Measurements from ENCODE around the gene TIMP1.
"Not testable (repeated sequence)": the region's sequence is repeated elsewhere in the genome, so short reads cannot be mapped to it uniquely, and the experiment has no call there.

TIMP1 gene

DNA sequence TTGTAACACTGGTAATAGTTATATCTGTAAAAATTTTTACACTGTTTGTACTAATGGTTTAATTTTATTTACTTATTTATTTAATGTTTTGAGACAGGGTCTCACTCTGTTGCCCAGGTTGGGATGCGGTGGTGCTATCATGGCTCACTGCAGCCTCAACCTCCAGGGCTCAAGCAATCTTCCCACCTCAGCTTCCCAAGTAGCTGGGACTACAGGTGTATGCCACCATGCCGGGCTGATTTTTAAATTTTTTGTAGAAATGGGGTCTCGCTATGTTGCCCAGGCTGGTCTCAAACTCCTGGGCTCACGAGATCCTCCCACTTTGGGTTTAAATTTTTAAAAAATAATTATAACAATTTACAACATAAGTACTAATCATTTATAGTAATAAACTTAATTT lies 20.9 kb downstream of the TIMP1 start:
- DNase-seq (ENCODE audit: low read depth in 3 of 3) = not testable (repeated sequence)

DNA sequence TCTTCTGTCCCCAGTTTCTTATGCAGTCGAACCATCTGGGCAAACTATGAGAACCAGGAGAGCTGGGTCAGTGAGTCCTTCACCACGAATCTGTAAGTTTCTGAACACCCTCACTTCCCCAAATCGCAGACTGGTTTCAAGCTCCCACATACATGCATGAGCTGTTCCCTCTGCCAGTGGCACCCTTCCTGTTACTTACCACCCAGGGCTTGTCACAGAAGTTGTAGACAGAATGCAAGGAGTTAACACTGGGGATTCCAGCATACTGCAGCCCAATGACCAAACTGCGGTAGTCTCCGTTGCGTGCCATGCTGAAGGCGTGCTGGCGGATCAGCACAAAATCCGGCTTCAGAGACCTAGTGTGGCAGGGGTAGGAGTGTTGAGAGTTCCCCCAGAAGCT lies 22.8 kb downstream of the TIMP1 start:
- no peak for DNase-seq (ENCODE audit: low read depth in 3 of 3)

DNA sequence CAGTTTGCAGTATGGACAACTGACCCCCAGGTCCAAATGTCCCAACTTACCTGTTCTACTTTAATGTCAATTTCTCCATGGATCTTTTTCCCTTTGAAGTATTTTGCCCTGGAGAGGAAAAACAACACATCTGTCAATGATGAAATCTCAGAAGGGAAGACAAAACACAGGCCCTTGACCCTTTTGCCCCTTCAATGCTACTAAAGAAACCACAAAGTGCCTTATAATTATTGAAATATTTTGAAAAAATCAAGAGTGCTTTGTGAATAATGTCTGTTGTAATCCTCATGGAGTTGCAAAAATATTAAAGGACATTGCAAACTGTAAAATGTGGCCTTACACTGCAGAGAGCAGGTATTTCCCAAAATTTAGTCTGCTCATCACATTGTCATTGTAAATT lies 24.9 kb downstream of the TIMP1 start:
- no peak for DNase-seq (ENCODE audit: low read depth in 3 of 3)

DNA sequence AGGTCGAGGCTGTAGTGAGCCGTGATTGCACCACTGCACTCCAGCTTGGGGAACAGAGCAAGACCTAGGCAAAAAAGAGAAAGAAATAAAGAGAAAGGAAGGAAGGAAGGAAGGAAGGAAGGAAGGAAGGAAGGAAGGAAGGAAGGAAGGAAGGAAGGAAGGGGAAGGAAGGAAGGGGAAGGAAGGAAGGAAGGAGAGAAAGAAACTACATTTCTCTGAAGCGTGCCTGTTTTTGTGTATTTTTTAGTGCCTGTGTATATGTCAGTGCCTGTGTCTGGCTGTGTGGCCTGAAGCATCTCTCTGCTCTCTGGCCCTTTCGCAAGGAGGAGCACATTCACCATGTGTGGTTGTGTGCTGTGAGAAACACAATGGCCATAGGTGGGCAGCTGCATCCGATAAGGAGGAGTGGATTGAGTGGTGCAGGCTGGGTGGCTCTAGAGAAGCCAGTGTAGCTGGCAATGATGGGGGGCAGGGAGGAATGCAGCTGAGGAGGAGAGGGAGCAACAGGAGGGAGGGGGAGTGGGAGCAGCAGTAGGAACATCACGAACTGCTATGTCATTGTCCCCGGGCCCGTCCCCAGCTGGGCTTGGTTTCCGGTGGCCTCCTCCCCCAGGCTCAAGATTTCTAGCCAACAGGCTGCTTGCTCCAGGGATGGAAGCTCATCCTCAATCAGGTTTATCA lies 26.0 kb downstream of the TIMP1 start:
- DNase-seq (ENCODE audit: low read depth in 3 of 3) = no peak

DNA sequence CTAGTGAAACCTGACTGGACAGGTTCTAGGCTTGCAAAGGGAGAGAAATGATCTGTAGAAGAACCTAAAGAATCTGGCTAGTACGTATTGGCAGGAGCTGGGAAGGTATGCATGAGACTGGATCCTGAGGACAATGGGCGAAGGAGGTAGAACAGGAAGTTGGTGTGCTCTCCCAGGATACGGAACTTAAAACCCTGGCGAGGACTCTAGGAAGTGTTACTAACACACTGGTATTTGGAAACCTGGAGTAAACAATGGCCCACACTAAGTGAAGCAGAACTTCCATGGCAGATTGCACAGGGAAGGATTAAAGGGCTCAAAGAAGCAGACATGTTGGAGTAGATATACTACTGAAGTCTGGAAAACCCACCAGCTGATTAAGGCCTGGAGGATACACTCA lies 28.3 kb downstream of the TIMP1 start:
- no peak for DNase-seq (ENCODE audit: low read depth in 3 of 3)

DNA sequence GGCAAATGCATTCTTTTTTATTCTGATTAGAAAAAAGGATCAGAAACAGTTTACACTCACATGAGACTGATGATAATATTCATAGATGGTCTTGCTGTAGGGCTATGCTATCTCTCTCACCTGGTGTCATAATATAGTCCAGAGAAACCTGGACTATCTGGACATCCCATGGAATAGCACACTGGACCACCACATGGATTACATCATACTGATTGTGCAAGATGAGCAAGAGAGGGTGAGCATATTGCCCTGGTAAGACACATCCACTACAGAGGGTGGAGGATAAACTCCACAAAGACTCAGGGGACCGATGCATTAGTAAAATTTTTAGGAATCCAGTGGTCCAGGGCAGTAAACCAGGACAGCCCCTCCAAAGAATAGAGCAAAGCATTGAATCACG lies 29.3 kb downstream of the TIMP1 start:
- DNase-seq (ENCODE audit: low read depth in 3 of 3) = no peak

DNA sequence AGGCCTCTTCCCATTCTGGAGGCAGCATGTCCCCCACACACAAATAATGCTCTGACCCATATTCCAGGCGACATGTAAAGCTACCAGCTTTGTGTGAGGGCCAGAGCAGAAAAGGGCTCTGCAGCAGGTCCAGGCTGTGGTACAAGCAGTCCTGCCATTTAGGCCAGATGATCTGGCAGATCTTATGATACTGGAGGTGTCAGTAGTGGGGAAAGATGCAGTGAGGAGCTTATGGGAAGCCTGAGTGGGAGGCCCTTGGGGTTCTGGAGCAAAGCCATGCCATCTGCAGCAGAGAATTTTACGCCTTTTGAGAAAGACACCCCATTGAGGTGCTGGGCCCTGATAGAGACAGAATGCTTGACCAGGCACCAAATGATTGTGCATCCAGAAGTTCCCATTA lies 29.7 kb downstream of the TIMP1 start:
- DNase-seq (ENCODE audit: low read depth in 3 of 3) = no peak

DNA sequence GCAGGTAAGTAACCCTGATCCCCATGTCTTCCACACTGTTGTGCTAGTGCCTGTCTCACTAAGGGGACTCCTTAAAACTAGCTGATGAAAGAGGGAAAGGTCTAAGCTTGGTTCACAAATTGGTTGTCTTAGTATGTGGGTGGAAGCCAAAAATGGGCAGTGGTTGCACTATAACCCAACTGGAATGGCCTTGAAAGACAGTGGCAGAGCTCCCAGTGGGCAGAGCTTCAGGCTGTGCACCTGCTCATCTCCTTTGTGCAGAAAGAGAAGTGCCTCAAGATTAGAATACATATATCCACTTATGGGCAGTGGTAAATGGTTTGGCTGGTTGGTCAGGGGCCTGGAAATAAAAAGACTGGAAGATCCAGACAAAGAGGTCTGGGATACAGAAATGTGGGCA lies 30.2 kb downstream of the TIMP1 start:
- DNase-seq (ENCODE audit: low read depth in 3 of 3) = no peak

DNA sequence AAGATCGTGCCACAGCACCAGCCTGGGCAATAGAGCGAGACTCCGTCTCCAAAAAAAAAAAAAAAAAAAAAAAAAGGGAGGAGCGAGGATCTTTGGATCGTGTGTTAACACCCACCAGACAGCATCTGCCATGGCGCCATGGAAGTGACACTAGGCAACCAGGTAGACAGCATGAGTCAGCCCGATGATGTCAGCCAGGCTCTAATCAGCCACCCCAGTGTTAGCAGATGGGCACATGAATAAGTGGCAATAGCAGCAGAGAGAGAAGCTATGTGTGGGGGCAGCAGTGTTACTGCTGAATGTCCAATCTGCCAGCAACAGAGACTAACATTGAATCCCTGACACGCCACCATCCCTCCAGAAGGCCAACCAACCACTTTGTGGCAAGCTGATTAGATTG lies 30.8 kb downstream of the TIMP1 start:
- no peak for DNase-seq (ENCODE audit: low read depth in 3 of 3)

DNA sequence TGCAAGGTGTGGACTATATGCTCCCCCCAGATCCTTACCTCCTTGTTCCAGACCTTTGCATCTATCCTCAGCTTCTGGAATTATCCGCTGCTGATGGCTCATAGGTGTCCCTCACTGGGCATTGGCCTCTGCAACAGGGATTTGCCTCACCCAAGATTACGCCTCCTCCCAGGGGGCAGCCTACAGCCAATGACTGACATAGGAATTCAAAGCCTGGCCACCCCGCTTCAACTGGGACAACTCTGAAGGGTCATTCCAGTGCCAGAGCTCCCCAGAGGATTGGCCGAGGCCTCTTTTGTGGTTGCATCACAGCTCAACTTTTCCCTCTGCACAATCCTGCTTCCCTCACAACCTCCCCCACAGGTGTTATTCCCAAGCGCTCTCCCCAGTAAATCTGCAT lies 32.4 kb downstream of the TIMP1 start:
- DNase-seq (ENCODE audit: low read depth in 3 of 3) = no peak

DNA sequence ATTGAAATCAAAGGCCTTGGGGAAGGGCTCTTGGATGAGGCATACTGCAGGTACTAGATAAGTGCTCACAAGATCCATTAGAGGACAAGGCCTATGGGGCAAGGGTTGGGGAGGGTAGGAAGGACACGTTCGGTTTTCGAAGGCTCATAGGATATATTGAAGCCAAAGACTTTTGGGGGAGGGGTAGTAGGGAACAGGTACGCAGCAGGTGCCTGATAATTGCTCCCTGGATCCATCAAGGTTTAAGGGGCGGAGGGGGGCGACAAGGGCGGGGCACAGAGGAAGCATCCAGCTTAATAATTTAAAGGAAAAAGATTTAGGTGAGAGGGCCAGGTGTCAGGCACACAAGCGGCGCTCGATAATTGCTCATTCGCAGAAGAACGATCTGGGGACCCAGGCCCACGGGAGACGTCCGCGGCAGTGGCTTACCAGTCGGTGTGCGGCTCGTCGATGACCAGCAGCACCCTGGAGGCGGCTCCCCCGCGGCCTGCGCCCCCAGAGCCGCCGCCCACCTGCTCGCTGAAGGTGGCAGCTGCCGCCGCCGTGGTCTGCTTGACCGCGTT lies 36.8 kb downstream of the TIMP1 start:
- no peak for DNase-seq (ENCODE audit: low read depth in 3 of 3)

DNA sequence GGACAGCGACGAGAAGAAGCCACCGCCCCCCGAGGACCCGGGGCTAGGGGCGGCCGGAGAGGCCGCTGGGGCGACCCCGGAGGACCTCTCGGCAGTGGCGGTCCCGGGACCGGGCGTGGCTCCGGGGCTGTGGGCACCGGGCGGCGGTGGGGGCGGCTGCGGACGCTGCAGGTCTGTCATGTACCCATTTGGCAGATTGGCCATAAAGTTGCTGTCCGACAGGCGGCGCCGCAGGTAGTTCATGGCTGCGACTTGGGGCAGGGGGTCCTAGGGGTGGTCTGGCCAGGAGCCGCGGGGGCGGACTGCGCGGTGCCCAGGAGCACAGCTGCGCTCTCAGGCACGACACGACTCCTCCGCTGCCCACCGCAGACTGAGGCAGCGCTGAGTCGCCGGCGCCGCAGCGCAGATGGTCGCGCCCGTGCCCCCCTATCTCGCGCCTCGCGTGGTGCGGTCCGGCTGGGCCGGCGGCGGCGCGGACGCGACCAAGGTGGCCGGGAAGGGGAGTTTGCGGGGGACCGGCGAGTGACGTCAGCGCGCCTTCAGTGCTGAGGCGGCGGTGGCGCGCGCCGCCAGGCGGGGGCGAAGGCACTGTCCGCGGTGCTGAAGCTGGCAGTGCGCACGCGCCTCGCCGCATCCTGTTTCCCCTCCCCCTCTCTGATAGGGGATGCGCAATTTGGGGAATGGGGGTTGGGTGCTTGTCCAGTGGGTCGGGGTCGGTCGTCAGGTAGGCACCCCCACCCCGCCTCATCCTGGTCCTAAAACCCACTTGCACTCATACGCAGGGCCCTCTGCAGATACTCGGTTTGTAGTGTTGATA lies 37.5 kb downstream of the TIMP1 start, which contains the start of gene SYN1:
Gene SYN1, minus strand, starts transcription at position 372 of the 817 bp plus-strand sequence. Its CDS starts 129 bp downstream, at position 243.
- DNase-seq (ENCODE audit: low read depth in 3 of 3) = peak; percentile 55 to 69 (median 56)

DNA sequence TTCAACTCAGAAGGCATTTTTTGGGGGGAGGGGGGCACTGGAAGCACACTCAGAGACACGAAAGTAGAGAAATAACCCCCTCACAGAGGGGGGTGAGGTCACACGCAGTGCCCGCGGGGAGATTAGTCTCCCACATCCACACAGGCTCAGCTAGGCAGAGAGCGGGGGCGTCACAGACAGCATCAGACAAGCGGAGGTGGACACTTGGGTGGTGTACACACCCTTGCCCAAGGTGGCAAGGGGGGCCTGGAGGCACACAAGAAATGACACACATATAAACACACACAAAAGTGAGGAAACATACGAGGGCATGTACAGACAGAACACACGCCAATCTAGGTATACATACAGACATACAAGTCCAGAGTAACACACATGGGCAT lies 38.1 kb downstream of the TIMP1 start:
- DNase-seq (ENCODE audit: low read depth in 3 of 3) = no peak

DNA sequence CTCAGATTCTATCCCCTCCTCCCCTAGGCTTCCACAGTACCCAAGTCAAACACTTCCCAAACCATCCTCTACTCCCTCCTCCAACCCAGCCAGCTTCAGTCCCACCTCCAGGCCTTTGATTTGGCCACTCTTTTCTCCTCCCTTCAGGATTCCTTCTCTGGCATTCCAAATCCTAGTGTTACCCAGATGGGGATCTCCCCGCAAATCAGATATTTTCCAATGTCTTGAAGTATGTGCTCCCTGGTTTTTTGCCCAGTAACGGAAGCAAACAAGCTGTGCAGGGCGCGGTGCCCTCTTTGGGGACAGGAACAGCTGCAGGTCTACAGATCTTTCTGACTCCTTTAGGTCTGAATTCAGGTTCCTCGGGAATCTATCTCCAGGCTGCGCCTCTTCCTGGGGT lies 39.6 kb downstream of the TIMP1 start:
- no peak for DNase-seq (ENCODE audit: low read depth in 3 of 3)

DNA sequence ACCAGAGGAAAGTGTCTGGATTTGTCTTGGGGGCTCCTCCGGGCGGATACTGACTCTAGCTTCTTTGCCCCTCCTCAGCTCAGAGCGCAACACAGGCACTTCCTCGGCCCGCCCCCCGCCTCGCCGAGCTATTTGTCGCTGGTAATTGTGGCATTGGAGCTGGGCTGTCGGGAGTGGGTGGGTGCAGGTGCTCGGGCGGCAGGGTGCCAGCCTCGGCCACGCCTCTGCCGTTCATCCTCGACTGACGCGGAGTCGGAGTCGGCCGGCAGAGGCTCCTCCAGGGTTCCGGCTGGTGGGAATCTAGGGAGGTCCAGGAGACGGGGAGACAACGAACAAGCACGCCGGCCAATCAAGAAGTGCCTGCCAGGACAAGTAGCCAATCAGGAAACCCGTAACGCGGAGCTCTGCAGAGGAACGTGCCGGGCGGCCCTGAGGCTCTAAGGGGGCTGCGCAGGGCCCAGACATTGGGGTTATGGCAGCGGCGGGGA lies 41.3 kb downstream of the TIMP1 start:
- peak in 2 of 3 experiments; percentile 7 to 22 for DNase-seq (ENCODE audit: low read depth in 3 of 3)

DNA sequence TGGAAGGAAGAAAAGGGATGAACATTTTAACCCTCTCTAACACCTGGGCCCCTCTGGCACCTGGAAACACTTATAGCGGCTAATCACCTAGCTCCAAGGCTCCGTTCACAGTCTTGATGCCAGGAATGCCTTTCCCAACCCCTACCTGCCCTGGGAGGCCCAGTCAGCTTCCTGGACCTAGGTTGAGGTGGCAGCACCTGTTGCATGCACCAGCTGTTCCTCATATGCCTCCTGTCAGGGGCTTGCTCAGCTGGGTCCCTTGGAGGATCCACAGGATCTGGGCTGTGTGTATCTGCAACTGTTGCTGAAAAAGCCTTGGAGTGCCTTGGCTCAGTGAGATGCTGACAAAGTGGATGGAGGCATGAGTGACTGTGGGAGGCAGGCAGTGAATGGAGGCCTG lies 43.1 kb downstream of the TIMP1 start:
- no peak for DNase-seq (ENCODE audit: low read depth in 3 of 3)

DNA sequence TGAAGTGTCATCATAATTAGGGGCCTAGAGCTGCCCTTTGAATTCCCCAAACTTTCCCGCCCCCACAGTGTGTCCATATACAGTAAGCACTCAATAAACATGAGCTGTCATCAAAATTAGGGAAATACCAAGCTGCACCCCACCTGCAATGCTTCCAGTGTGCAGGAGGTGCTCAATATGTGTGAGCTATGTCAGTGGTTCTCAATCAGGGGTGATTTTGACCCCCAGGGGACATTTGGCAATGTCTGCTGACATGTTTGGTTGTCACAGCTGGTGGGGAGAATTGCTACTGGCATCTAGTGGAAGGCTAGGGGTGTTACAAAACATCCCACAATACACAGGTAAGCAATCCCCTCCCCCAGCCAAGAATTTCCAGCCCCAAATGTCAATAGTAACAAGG lies 46.7 kb downstream of the TIMP1 start:
- no peak for DNase-seq (ENCODE audit: low read depth in 3 of 3)

DNA sequence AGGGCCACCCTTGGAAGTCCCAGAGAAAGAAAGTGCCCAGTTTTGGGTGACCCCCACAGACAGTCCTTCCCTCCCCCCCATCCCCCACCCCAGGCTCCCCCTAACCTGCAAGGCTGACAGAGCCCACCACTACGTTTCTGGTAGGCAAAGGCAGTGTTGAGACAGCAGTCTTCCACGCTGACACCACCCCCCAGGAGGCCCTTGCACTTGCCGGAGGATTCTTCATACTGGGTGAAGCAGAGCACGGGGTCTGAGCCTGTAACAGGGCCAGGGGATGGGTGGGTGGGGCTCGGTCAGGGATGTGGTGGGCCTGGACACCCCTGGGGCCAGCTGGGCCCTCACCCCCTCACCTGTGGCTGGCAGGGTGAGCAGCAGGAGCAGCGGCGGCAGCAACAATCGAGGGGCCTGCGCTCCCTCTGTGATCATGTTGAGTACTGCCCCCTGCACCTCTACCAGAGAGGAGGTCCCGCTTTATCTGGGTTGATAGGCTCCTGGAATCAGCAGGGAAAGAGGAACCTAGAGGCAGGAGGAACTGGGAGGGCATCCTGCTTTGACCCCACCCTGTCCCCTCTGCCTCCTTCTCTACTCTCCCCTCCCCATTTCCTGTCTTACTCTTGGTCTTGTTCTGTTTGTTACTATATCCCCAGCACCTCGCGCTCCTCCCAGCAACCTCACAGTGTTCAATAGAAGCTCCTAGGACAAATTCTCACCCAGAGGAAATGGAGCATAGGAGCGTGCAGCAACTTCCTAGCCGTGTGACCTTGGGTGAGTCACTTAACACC lies 47.4 kb downstream of the TIMP1 start, which contains the start of gene CFP:
Gene CFP, minus strand, starts transcription at position 512 of the 782 bp plus-strand sequence. Its CDS starts 86 bp downstream, at position 426.
- no peak for DNase-seq (ENCODE audit: low read depth in 3 of 3)

DNA sequence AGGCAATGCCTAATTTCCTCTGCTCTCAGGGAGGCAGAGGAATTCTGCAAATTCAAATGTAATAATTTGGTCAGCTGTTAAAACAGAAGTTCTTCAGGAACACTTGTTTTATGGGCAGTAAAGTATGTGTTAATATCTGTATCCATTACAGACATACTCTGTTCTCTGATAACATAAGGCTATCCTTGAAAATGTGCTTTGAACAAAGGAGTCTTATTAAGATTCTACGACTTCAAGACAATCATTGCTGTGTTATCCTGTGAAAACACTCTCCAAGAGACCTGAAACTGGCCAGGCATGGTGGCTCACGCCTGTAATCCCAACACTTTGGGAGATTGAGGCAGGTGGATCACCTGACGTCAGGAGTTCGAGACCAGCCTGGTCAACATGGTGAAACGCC lies 49.4 kb downstream of the TIMP1 start:
- DNase-seq (ENCODE audit: low read depth in 3 of 3) = no peak

DNA sequence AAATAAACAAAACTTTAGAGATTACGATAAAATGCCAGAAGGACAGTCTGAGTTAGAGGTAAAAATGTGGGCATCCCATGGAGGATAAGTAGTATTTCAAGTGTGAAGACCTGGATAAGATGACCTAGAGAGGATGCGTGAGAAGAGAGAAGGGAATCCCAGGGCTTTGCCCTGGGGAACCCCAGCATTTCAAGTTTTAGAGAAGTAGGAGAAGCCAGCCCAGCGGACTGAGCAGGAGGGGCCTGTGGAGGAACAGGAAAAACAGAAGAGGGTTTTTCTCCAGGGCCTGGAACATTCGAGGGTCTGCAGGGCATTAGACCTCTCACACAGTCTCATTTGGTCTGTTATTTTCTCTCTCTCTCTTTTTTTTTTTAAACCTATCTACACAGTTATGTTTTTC lies 50.4 kb downstream of the TIMP1 start:
- no peak for DNase-seq (ENCODE audit: low read depth in 3 of 3)

DNA sequence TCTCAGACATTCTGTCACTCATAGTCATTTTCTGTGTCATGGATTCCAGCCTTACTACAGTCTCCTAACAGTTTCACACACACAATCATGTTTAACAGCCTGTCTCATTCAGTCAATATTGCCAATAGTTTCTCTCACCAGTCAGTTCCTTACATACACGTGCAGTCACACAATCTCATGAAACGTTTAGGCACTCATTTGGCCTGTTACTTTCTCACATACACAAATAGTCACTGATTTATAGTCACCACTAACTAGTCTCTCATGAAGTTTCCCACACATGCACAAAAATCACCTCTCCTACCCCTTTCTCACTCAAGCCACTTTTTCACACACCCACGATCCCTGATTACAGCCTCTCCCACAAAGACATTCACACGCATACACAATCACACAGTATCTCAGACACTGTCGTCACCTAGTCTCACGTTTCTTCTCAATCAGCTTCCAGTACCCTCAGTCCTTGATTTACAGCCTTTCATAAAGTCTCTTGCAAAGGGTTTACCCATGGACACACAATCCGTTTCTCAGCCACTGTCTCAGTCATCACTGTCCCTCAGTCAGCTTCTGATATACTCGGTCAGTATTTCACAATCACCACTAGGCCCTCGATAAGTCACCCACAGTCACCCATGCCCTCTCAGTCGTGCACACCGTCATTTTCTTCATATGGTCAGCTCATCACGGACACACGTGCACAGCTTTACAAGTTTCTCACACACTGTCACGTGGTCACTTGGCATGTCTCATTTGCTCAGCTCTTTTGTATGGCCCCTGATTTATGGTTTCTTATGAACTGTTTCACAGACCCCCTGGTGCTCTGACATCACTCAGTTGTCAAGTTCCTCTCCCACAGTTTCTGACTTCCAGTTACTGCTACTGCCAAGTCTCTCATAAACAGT lies 51.7 kb downstream of the TIMP1 start:
- DNase-seq (ENCODE audit: low read depth in 3 of 3) = no peak
